T-helper 17 cell (primary cell): ENCODE data around the gene DST. TPM values are rescaled to one million over a fixed set of nuclear protein-coding genes. Genes with fewer than 3 reads are reported as not detected.

ENCODE experiments used
- ATAC-seq: fragments of 150-1000 bp; cut with Tn5 transposase; 2 replicates; pipeline ENCODE4 v1.10.0; 2021; ENCODE audit warnings: mild to moderate bottlenecking, moderate library complexity
- DNase-seq, 3 donors: peaks; one replicate each; pipeline versions ENCODE4 v3.0.0 to v3.0.0-alpha.2; 2020 to 2021
- H3K9me3 ChIP-seq: one replicate; pipeline ENCODE4 v1.7.0; 2013; ENCODE audit warnings: low read length, mild to moderate bottlenecking; ENCODE audit not compliant: control insufficient read depth, poor library complexity, severe bottlenecking
- H3K27ac Mint-ChIP-seq: one replicate; pipeline ENCODE4 v1.8.0; 2022; ENCODE audit warnings: mild to moderate bottlenecking, moderate library complexity, mixed read lengths
- H3K27me3 Mint-ChIP-seq: one replicate; pipeline ENCODE4 v1.8.0; 2022; ENCODE audit warnings: mixed read lengths
- H3K36me3 Mint-ChIP-seq: one replicate; pipeline ENCODE4 v1.8.0; 2022; ENCODE audit warnings: low read depth, mixed read lengths
- H3K4me1 Mint-ChIP-seq: one replicate; pipeline ENCODE4 v1.8.0; 2022; ENCODE audit warnings: mild to moderate bottlenecking, mixed read lengths
- H3K4me3 Mint-ChIP-seq: one replicate; pipeline ENCODE4 v1.8.0; 2022; ENCODE audit warnings: mild to moderate bottlenecking, moderate library complexity, mixed read lengths
- total RNA-seq, 4 donors: library from RNA in 2 of 4; stranded (reverse) in 2 of 4; gene quantifications; one replicate each; pipeline ENCODE4 v1.2.3 and lab custom pipeline; 2022 to 2026

The DST gene
- total RNA-seq, 2 donors from 2014 or later, result 12.6 to 29.6 TPM

DNA sequence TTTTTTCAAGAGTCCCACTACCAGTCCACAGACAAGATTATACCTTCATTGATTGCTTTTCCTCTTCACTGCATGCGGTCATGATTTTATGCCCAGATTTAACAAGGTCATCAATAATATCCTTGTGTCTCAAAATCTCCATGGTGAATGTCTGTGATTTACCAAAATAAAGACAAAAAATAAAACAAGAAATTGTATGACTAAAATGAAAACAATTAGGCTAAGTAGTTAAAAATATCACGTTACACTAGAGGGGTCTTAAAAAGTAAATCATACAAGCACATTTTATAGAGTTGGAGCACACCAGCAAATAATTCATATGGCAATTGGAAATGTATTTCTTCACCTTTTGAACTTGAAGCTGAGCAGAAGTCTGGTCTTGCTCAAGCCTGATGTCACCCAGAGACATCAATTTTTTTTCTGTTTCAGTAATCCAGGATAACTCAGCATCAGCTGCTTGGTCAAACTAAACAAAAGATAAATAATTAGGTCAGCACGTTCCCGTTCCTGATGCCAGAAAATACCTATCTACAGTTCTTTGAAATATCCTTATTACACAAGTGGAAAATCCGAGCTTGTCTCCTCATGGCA lies 125.4 kb downstream of the DST start:
- no peaks in the 10 kb centered on the region for H3K27me3 Mint-ChIP-seq
- H3K27ac Mint-ChIP-seq, result no peak overlapping the region
- DNase-seq (no peak), ATAC-seq (no peak)
- H3K36me3 Mint-ChIP-seq, result peaks cover 2% of the 10 kb centered on the region
- H3K9me3 ChIP-seq, result no peaks in the 10 kb centered on the region
- no peak overlapping the region for H3K4me3 Mint-ChIP-seq
- peaks cover 3% of the 10 kb centered on the region for H3K4me1 Mint-ChIP-seq

DNA sequence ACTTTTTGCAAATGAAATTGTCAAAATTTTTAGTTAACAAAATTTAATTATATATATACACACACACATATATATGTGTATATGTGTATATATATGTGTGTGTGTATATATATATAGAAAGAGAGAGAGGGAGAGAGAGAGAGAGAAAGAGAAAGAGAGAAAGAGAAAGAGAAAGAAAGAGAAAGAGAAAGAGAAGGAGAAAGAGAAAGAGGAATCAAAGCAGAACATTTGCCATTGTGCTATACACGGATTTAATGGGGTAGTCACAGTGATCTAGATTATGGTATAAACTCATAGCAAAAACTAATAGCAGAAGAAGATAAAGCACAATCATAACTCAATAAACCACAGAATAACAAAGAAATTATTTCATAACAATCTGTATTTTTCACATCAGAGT lies 126.7 kb downstream of the DST start:
- peaks cover 3% of the 10 kb centered on the region for H3K4me1 Mint-ChIP-seq

DNA sequence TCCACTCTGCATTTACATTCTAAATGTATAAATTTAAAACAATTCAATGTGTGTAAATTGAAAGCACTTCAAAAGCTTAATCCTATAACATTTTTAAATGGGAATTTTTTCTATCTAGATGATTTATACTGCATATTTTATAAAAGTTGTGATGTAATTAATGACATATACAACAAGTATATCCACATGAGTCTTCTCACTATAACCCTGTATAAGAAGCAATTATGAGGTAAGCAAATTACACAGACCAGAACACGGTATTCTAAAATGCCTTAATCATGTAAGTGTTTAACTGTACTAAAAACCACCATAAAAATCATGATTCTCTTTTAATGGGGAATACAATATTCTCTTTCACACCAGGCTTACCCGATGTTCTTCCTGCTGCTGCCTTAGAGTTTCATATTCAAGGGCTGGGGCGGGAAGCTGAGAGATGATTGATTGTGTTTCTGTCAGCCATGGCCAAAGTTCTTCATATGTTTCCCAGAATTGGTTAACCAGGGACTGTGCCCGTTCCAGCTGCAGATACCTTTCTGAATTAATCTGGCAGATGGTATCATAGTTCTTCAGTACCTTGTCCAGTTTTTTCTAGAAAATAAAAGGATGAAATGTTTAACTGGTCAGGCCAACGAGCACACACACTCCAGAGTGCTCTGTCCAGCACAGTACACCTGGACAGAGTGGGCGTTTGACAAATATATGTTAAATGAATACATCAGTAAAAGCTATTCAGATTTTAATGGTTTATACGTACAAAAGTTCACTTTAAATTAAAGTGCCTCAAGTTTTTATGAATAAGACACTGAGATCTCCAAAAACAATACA lies 127.4 kb downstream of the DST start:
- peaks cover 3% of the 10 kb centered on the region for H3K4me1 Mint-ChIP-seq
- no peaks in the 10 kb centered on the region for H3K9me3 ChIP-seq
- no peak overlapping the region for H3K27ac Mint-ChIP-seq
- ATAC-seq, result no peak
- peaks cover 2% of the 10 kb centered on the region for H3K36me3 Mint-ChIP-seq
- no peak for DNase-seq
- H3K4me3 Mint-ChIP-seq, result no peak overlapping the region
- H3K27me3 Mint-ChIP-seq, result no peaks in the 10 kb centered on the region

More for the DNA sequence above, 126.7 kb downstream of the DST start:
- Mint-ChIP-seq H3K27me3 (no peaks in the 10 kb centered on the region), H3K4me3 (no peak overlapping the region), H3K27ac (no peak overlapping the region), H3K36me3 (peaks cover 2% of the 10 kb centered on the region)
- no peaks in the 10 kb centered on the region for H3K9me3 ChIP-seq
- no peak for DNase-seq
- ATAC-seq, result no peak

GRCh38 chr6:56514395-56514794 lies 128.3 kb downstream of the DST start:
- ATAC-seq, result no peak
- Mint-ChIP-seq H3K27ac (no peak overlapping the region), H3K36me3 (peaks cover 4% of the 10 kb centered on the region)

DNA sequence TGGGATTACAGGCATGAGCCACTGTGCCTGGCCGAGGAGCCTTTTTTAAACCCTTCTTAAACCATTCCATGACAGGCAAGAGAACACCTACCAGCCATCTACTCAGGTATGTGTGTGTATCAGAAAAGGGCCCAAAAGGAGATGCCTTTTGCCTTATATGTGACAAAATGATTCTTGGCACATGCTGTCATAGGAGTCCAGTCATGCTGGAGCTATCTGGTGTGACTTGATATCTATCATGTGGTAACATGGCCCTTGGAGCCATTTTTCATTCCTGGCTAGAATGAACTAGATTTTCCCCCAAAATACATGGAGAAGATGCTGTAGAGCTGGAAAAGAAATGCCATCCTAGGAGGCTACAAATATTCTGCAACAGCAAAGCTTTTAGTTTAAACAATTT lies 129.1 kb downstream of the DST start:
- H3K27me3 Mint-ChIP-seq, result no peaks in the 10 kb centered on the region
- no peak overlapping the region for H3K27ac Mint-ChIP-seq
- no peak for DNase-seq
- H3K9me3 ChIP-seq, result no peaks in the 10 kb centered on the region
- no peak overlapping the region for H3K4me3 Mint-ChIP-seq
- peaks cover 4% of the 10 kb centered on the region for H3K36me3 Mint-ChIP-seq
- peaks cover 3% of the 10 kb centered on the region for H3K4me1 Mint-ChIP-seq
- ATAC-seq, result no peak

More at GRCh38 chr6:56514395-56514794, 128.3 kb downstream of the DST start:
- H3K27me3 Mint-ChIP-seq, result no peaks in the 10 kb centered on the region
- no peaks in the 10 kb centered on the region for H3K9me3 ChIP-seq
- peaks cover 3% of the 10 kb centered on the region for H3K4me1 Mint-ChIP-seq
- no peak overlapping the region for H3K4me3 Mint-ChIP-seq
- DNase-seq, result no peak

GRCh38 chr6:56511591-56511990 lies 131.1 kb downstream of the DST start:
- peaks cover 5% of the 10 kb centered on the region for H3K4me1 Mint-ChIP-seq
- no peak for ATAC-seq
- H3K27me3 Mint-ChIP-seq, result no peaks in the 10 kb centered on the region

GRCh38 chr6:56510984-56511531 lies 131.6 kb downstream of the DST start:
- ATAC-seq (no peak), DNase-seq (no peak)
- Mint-ChIP-seq H3K36me3 (peaks cover 4% of the 10 kb centered on the region), H3K4me1 (peaks cover 4% of the 10 kb centered on the region), H3K27me3 (no peaks in the 10 kb centered on the region), H3K4me3 (no peak overlapping the region), H3K27ac (no peak overlapping the region)
- no peaks in the 10 kb centered on the region for H3K9me3 ChIP-seq

More at GRCh38 chr6:56511591-56511990, 131.1 kb downstream of the DST start:
- Mint-ChIP-seq H3K36me3 (peaks cover 4% of the 10 kb centered on the region), H3K4me3 (no peak overlapping the region), H3K27ac (no peak overlapping the region)
- DNase-seq, result no peak
- no peaks in the 10 kb centered on the region for H3K9me3 ChIP-seq

- Mint-ChIP-seq H3K27me3 (no peaks in the 10 kb centered on the region), H3K4me3 (no peak overlapping the region), H3K4me1 (peaks cover 2% of the 10 kb centered on the region), H3K27ac (no peak overlapping the region), H3K36me3 (peaks cover 2% of the 10 kb centered on the region)
- no peak for DNase-seq
- no peak for ATAC-seq
- H3K9me3 ChIP-seq, result no peaks in the 10 kb centered on the region
Observed at GRCh38 chr6:56509031-56509430, 133.7 kb downstream of the DST start.

GRCh38 chr6:56507517-56507916 lies 135.2 kb downstream of the DST start:
- no peaks in the 10 kb centered on the region for H3K9me3 ChIP-seq
- DNase-seq (no peak), ATAC-seq (no peak)
- peaks cover 2% of the 10 kb centered on the region for H3K36me3 Mint-ChIP-seq
- H3K4me1 Mint-ChIP-seq, result peaks cover 2% of the 10 kb centered on the region
- H3K27me3 Mint-ChIP-seq, result no peaks in the 10 kb centered on the region
- no peak overlapping the region for H3K27ac Mint-ChIP-seq
- H3K4me3 Mint-ChIP-seq, result no peak overlapping the region

DNA sequence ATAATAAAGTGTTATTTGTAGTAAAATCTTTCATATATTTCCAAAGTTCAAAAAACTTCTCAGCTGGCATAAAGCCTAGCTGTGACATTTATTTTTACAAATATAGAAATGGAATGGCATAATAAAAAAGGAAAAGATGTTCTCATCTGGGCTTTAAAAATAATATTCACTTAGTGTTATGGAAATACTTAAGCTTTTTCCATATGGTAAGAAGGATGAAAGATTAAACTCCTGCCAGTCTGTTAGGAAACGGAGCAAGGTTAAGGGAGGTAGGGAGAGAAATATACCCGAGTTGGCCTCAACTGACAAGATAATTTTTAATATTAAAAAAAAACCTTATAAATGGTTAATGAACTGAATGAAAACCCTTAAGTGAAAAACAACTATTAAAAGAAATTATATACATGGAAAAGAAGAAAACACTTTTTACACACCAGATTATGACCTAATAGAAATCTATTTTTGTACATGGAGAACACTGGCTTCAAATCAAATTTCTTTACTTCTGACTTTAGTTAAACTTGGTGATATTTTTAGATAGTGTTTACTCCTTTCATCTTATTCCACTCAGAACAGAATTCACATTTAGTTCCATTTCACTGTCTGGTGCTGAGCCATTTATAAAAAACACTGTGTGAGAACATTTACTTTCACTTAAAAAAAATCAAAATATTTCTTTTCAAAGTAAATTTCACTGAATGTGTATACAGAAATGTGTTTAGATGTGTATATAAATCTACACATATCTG lies 137.0 kb downstream of the DST start:
- Mint-ChIP-seq H3K27ac (no peak overlapping the region), H3K36me3 (peaks cover 2% of the 10 kb centered on the region), H3K27me3 (no peaks in the 10 kb centered on the region), H3K4me1 (peaks cover 2% of the 10 kb centered on the region), H3K4me3 (no peak overlapping the region)
- no peak for DNase-seq
- H3K9me3 ChIP-seq, result no peaks in the 10 kb centered on the region
- ATAC-seq, result no peak

DNA sequence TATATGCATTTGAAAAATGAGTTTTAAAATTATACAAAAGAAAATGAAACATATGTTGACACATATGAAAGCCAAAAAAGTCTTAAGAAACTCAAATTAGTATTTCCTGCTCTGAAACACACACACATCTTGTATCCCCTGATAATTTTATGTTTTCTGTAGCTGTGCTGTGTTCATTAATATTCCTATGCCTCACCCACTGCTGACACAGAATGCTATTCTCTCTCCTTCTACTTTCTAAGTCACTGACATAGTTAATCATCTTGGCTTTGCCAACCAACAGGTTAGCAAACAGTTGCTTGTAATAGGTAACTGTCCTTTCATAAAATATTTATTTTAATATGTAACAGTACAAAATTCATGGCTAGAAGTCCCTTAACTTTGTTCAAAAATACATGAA lies 140.7 kb downstream of the DST start:
- H3K9me3 ChIP-seq, result no peaks in the 10 kb centered on the region
- Mint-ChIP-seq H3K4me1 (no peaks in the 10 kb centered on the region), H3K36me3 (no peaks in the 10 kb centered on the region), H3K27ac (no peak overlapping the region), H3K4me3 (no peak overlapping the region), H3K27me3 (no peaks in the 10 kb centered on the region)
- no peak for DNase-seq
- ATAC-seq, result no peak

DNA sequence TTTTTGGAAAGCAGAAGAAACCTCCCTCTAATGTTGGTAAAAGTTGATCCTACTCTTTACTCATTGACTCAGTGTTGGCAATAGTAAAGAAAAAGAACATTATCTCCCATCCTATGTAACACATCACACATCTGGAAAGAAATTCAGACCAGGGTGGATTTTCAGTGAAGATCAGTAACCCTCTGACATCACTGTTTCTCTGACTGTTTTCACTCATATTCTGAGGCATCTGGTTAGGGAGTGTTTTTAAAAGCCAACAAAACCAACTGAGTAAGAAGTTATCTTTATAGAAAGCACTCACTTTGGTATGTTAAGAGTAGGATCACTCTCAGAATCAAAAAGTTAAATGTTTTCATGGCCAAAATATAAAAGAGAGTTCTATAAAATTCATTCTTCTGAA lies 143.6 kb downstream of the DST start:
- Mint-ChIP-seq H3K27me3 (no peaks in the 10 kb centered on the region), H3K4me3 (no peak overlapping the region), H3K36me3 (no peaks in the 10 kb centered on the region), H3K27ac (no peak overlapping the region), H3K4me1 (no peaks in the 10 kb centered on the region)
- H3K9me3 ChIP-seq, result no peaks in the 10 kb centered on the region
- ATAC-seq, result no peak
- no peak for DNase-seq

GRCh38 chr6:56497691-56498090 lies 145.0 kb downstream of the DST start:
- no peak for ATAC-seq
- Mint-ChIP-seq H3K36me3 (no peaks in the 10 kb centered on the region), H3K27me3 (no peaks in the 10 kb centered on the region), H3K4me3 (no peak overlapping the region), H3K27ac (no peak overlapping the region), H3K4me1 (no peaks in the 10 kb centered on the region)
- no peak for DNase-seq
- H3K9me3 ChIP-seq, result no peaks in the 10 kb centered on the region
